GM12878 (cell line): ENCODE measurements around the gene PRAMEF14.
"Not testable (repeated sequence)": the region's sequence is repeated elsewhere in the genome, so short reads cannot be mapped to it uniquely, and the experiment has no call there.

Experiments used
- MXI1 ChIP-seq: fragments of 150-350 bp; IDR thresholded peaks from 2 replicates; pipeline ENCODE4 v1.6.1; 2011; ENCODE audit warnings: low read depth, mild to moderate bottlenecking, inconsistent platforms, low read length, improper control_type of control experiment
- RELA ChIP-seq: fragments of 450-650 bp; IDR thresholded peaks from 2 replicates; pipeline ENCODE4 v1.8.0; 2014; ENCODE audit warnings: borderline replicate concordance; ENCODE audit not compliant: partially characterized antibody
- YY1 ChIP-seq: IDR thresholded peaks from 2 replicates; pipeline ENCODE4 v1.6.1; 2011; ENCODE audit warnings: low read depth, mild to moderate bottlenecking, low read length
- TF ChIP-seq, protein P1 (sequence below), 3 experiments: IDR thresholded peaks in 2 of 3; conservative IDR thresholded peaks in 1 of 3; 2 replicates each; pipeline ENCODE4 v1.5.1; 2011; ENCODE audit warnings: low read depth in 3 of 3, low read length in 3 of 3, mild to moderate bottlenecking in 3 of 3, control low read depth in 2 of 3, moderate library complexity in 2 of 3, inconsistent platforms in 1 of 3, mixed read lengths in 1 of 3; ENCODE audit not compliant: control insufficient read depth in 2 of 3, insufficient read depth in 1 of 3; ENCODE audit errors: extremely low read depth in 1 of 3

DNA sequence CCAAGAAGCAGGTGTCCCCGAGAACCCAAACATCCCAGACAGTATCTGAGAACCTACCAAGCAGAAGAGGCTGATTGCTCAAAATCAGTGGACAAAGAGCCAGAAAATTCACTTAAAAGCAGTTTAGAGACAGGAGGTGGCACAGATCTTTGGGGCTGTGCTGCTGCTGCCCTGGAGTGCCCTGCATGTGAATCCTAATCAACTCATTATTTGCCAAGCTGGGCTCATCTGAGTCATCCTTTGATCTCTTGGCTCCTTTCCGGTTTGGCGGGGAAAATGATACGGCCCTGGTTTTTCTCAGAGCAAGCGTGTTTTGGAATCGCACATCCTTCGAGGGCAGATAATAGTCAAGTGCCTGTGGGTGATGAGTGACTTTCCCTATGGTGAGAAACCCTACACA is 15.4 kb upstream of the PRAMEF14 start:
- TF ChIP-seq, protein P1, sequence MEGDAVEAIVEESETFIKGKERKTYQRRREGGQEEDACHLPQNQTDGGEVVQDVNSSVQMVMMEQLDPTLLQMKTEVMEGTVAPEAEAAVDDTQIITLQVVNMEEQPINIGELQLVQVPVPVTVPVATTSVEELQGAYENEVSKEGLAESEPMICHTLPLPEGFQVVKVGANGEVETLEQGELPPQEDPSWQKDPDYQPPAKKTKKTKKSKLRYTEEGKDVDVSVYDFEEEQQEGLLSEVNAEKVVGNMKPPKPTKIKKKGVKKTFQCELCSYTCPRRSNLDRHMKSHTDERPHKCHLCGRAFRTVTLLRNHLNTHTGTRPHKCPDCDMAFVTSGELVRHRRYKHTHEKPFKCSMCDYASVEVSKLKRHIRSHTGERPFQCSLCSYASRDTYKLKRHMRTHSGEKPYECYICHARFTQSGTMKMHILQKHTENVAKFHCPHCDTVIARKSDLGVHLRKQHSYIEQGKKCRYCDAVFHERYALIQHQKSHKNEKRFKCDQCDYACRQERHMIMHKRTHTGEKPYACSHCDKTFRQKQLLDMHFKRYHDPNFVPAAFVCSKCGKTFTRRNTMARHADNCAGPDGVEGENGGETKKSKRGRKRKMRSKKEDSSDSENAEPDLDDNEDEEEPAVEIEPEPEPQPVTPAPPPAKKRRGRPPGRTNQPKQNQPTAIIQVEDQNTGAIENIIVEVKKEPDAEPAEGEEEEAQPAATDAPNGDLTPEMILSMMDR (IDR thresholded peaks at IDR 0.05 in 2 of 3, conservative IDR thresholded peaks at IDR 0.05 in 1 of 3; ENCODE audit: control insufficient read depth in 2 of 3, extremely low read depth in 1 of 3, insufficient read depth in 1 of 3, low read depth in 3 of 3, low read length in 3 of 3) = not testable (repeated sequence)
- not testable (repeated sequence) for TF ChIP-seq RELA, MXI1, YY1
